K562 (cell line): ENCODE data around the gene IQCM. TPM values are rescaled to one million over a fixed set of nuclear protein-coding genes. Genes with fewer than 3 reads are reported as not detected.

Experiments used
- REST ChIP-seq, 2 experiments: fragments of 450-650 bp; formaldehyde crosslinking in 1 of 2; IDR thresholded peaks; 2 replicates each; pipeline versions ENCODE4 v1.4.0 to v1.6.1; 2014 to 2020; ENCODE audit warnings: mild to moderate bottlenecking in 2 of 2, borderline replicate concordance in 1 of 2, low read depth in 1 of 2
- polyA plus RNA-seq, 8 experiments: library from polyadenylated mRNA; depleted of rRNA in 4 of 8; stranded (reverse) in 5 of 8; unstranded in 3 of 8; fragments of >200 nt; fragmentation: Nextera tagmentation in 2 of 8; fragmentation: Illumina TruSeq in 1 of 8; extraction: Ambion mirVana in 2 of 8; extraction: Trizol in 1 of 8; gene quantifications; 2 replicates each; pipeline versions ENCODE4 v1.2.1 to v1.2.3, GENCODE V29; 2011 to 2014; ENCODE audit warnings: inconsistent platforms in 1 of 8, missing spikeins in 1 of 8
- total RNA-seq, 7 experiments: library from RNA; depleted of rRNA in 6 of 7; stranded (reverse); fragments of >200 nt in 6 of 7; fragmentation: Illumina TruSeq in 2 of 7; extraction: Trizol in 2 of 7; gene quantifications; 2 replicates each; pipeline versions ENCODE4 v1.2.1 to v1.2.3, GENCODE V29; 2011 to 2021; ENCODE audit warnings: low replicate concordance in 1 of 7
- TF ChIP-seq, protein P1 (sequence below): sonication (generic); formaldehyde crosslinking; IDR thresholded peaks from 2 replicates; pipeline ENCODE4 v1.8.0; 2023; ENCODE audit warnings: mild to moderate bottlenecking, missing genetic modification reagents

The IQCM gene
- total and polyA plus RNA-seq, 9 of the 15 experiments (the other 6 are each of a cell fraction or from before 2014, with no cell fraction given), result not detected

- TF ChIP-seq, protein P1, sequence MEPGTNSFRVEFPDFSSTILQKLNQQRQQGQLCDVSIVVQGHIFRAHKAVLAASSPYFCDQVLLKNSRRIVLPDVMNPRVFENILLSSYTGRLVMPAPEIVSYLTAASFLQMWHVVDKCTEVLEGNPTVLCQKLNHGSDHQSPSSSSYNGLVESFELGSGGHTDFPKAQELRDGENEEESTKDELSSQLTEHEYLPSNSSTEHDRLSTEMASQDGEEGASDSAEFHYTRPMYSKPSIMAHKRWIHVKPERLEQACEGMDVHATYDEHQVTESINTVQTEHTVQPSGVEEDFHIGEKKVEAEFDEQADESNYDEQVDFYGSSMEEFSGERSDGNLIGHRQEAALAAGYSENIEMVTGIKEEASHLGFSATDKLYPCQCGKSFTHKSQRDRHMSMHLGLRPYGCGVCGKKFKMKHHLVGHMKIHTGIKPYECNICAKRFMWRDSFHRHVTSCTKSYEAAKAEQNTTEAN (CRISPR knock-in tag), result no peak
- TF ChIP-seq REST (IDR thresholded peaks at IDR 0.05; ENCODE audit: borderline replicate concordance), result no peak
- no peak for TF ChIP-seq REST (CRISPR knock-in tag; IDR thresholded peaks at IDR 0.05; ENCODE audit: low read depth)
- TF ChIP-seq, all 486 proteins: peak for 0
Observed at GRCh38 chr4:149311076-149311475, 504.6 kb downstream of the IQCM start (continued).
